HepG2 (cell line): ENCODE results near the gene RUNX3. TPM values are rescaled to one million over a fixed set of nuclear protein-coding genes. Genes with fewer than 3 reads are reported as not detected.

Experiments used
- GTF2F1 ChIP-seq: fragments of 150-350 bp; IDR thresholded peaks from 2 replicates; pipeline ENCODE4 v1.6.1; 2014; ENCODE audit warnings: low read length
- KLF9 ChIP-seq: IDR thresholded peaks from 2 replicates; pipeline ENCODE4 v1.6.1; 2016; ENCODE audit warnings: low read depth
- MTA3 ChIP-seq: sonication (generic); formaldehyde crosslinking; IDR thresholded peaks from 2 replicates; pipeline ENCODE4 v1.4.0; 2020; ENCODE audit warnings: missing genetic modification reagents
- MXI1 ChIP-seq: IDR thresholded peaks from 3 replicates; pipeline ENCODE4 v1.6.1; 2012; ENCODE audit warnings: low read depth, low read length, inconsistent platforms, borderline replicate concordance
- NCOA2 ChIP-seq: sonication (generic); formaldehyde crosslinking; IDR thresholded peaks from 2 replicates; pipeline ENCODE4 v1.8.0; 2022; ENCODE audit warnings: inconsistent platforms
- PHF20 ChIP-seq: sonication (generic); formaldehyde crosslinking; IDR thresholded peaks from 2 replicates; pipeline ENCODE4 v1.5.0; 2020; ENCODE audit warnings: mild to moderate bottlenecking, missing genetic modification reagents
- RBAK ChIP-seq: sonication (generic); formaldehyde crosslinking; IDR thresholded peaks from 2 replicates; pipeline ENCODE4 v1.5.1; 2020; ENCODE audit warnings: mild to moderate bottlenecking, missing genetic modification reagents
- RELA ChIP-seq: sonication (generic); formaldehyde crosslinking; IDR thresholded peaks from 2 replicates; pipeline ENCODE4 v1.4.0; 2020; ENCODE audit warnings: missing genetic modification reagents
- TMF1 ChIP-seq: sonication (generic); formaldehyde crosslinking; IDR thresholded peaks from 2 replicates; pipeline ENCODE4 v1.8.1; 2022; ENCODE audit warnings: low read depth, missing genetic modification reagents
- ZNF234 ChIP-seq: sonication (generic); formaldehyde crosslinking; conservative IDR thresholded peaks from 2 replicates; pipeline ENCODE4 v1.5.1; 2020; ENCODE audit warnings: mild to moderate bottlenecking, missing genetic modification reagents
- ZNF512 ChIP-seq: sonication (generic); formaldehyde crosslinking; IDR thresholded peaks from 2 replicates; pipeline ENCODE4 v1.4.0; 2020; ENCODE audit warnings: mild to moderate bottlenecking, missing genetic modification reagents
- ZNF572 ChIP-seq: sonication (generic); formaldehyde crosslinking; IDR thresholded peaks from 2 replicates; pipeline ENCODE4 v1.5.1; 2020; ENCODE audit warnings: mild to moderate bottlenecking, missing genetic modification reagents
- ZNF878 ChIP-seq: sonication (generic); formaldehyde crosslinking; IDR thresholded peaks from 2 replicates; pipeline ENCODE4 v1.8.1; 2023; ENCODE audit warnings: mild to moderate bottlenecking, missing genetic modification reagents, moderate library complexity
- polyA plus RNA-seq, 8 experiments: library from polyadenylated mRNA; depleted of rRNA in 3 of 8; stranded (reverse) in 7 of 8; unstranded in 1 of 8; fragments of >200 nt; fragmentation: Illumina TruSeq in 4 of 8; extraction: Trizol in 4 of 8; gene quantifications; 2 replicates each; pipeline versions ENCODE4 v1.2.1 to v1.2.3, GENCODE V29; 2011 to 2016; ENCODE audit warnings: low read depth in 4 of 8, missing spikeins in 1 of 8, mixed read lengths in 1 of 8; ENCODE audit not compliant: insufficient read depth in 1 of 8
- total RNA-seq, 5 experiments: library from RNA; depleted of rRNA; stranded (reverse); fragments of >200 nt; fragmentation: Illumina TruSeq; extraction: Trizol; gene quantifications; 2 replicates each; pipeline ENCODE4 v1.2.3, GENCODE V29; 2016; ENCODE audit warnings: low read depth in 1 of 5
- TF ChIP-seq, protein P1 (sequence below): sonication (generic); formaldehyde crosslinking; IDR thresholded peaks from 2 replicates; pipeline ENCODE4 v1.5.0; 2020; ENCODE audit warnings: mild to moderate bottlenecking, missing genetic modification reagents, borderline replicate concordance
- TF ChIP-seq, protein P2 (sequence below): fragments of 450-650 bp; IDR thresholded peaks from 2 replicates; pipeline ENCODE4 v1.6.1; 2016
- TF ChIP-seq, protein P3 (sequence below): IDR thresholded peaks from 2 replicates; pipeline ENCODE4 v1.6.1; 2012; ENCODE audit warnings: inconsistent platforms

The RUNX3 gene
- total and polyA plus RNA-seq, 2 of the 13 experiments (the other 11 are each of a cell fraction or from before 2014, with no cell fraction given) = 0.04 to 0.22 TPM

- TF ChIP-seq, protein P1, sequence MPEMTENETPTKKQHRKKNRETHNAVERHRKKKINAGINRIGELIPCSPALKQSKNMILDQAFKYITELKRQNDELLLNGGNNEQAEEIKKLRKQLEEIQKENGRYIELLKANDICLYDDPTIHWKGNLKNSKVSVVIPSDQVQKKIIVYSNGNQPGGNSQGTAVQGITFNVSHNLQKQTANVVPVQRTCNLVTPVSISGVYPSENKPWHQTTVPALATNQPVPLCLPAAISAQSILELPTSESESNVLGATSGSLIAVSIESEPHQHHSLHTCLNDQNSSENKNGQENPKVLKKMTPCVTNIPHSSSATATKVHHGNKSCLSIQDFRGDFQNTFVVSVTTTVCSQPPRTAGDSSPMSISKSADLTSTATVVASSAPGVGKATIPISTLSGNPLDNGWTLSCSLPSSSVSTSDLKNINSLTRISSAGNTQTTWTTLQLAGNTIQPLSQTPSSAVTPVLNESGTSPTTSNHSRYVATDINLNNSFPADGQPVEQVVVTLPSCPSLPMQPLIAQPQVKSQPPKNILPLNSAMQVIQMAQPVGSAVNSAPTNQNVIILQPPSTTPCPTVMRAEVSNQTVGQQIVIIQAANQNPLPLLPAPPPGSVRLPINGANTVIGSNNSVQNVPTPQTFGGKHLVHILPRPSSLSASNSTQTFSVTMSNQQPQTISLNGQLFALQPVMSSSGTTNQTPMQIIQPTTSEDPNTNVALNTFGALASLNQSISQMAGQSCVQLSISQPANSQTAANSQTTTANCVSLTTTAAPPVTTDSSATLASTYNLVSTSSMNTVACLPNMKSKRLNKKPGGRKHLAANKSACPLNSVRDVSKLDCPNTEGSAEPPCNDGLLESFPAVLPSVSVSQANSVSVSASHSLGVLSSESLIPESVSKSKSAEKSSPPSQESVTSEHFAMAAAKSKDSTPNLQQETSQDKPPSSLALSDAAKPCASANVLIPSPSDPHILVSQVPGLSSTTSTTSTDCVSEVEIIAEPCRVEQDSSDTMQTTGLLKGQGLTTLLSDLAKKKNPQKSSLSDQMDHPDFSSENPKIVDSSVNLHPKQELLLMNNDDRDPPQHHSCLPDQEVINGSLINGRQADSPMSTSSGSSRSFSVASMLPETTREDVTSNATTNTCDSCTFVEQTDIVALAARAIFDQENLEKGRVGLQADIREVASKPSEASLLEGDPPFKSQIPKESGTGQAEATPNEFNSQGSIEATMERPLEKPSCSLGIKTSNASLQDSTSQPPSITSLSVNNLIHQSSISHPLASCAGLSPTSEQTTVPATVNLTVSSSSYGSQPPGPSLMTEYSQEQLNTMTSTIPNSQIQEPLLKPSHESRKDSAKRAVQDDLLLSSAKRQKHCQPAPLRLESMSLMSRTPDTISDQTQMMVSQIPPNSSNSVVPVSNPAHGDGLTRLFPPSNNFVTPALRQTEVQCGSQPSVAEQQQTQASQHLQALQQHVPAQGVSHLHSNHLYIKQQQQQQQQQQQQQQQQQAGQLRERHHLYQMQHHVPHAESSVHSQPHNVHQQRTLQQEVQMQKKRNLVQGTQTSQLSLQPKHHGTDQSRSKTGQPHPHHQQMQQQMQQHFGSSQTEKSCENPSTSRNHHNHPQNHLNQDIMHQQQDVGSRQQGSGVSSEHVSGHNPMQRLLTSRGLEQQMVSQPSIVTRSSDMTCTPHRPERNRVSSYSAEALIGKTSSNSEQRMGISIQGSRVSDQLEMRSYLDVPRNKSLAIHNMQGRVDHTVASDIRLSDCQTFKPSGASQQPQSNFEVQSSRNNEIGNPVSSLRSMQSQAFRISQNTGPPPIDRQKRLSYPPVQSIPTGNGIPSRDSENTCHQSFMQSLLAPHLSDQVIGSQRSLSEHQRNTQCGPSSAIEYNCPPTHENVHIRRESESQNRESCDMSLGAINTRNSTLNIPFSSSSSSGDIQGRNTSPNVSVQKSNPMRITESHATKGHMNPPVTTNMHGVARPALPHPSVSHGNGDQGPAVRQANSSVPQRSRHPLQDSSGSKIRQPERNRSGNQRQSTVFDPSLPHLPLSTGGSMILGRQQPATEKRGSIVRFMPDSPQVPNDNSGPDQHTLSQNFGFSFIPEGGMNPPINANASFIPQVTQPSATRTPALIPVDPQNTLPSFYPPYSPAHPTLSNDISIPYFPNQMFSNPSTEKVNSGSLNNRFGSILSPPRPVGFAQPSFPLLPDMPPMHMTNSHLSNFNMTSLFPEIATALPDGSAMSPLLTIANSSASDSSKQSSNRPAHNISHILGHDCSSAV = no peak
- TF ChIP-seq MXI1 (peak; percentile 28; the same call in 1 of the 3 replicates), RELA (CRISPR knock-in tag) (no peak), ZNF572 (CRISPR knock-in tag) (no peak), ZNF234 (CRISPR knock-in tag) (no peak), ZNF512 (CRISPR knock-in tag) (no peak), GTF2F1 (no peak), ZNF878 (CRISPR knock-in tag) (0 out of 2 replicates have a peak, but pooled peaks have one; percentile 48), TMF1 (no peak), MTA3 (no peak), KLF9 (CRISPR knock-in tag) (no peak), PHF20 (CRISPR knock-in tag) (no peak), RBAK (CRISPR knock-in tag) (no peak), NCOA2 (CRISPR knock-in tag) (no peak)
- TF ChIP-seq, protein P2, sequence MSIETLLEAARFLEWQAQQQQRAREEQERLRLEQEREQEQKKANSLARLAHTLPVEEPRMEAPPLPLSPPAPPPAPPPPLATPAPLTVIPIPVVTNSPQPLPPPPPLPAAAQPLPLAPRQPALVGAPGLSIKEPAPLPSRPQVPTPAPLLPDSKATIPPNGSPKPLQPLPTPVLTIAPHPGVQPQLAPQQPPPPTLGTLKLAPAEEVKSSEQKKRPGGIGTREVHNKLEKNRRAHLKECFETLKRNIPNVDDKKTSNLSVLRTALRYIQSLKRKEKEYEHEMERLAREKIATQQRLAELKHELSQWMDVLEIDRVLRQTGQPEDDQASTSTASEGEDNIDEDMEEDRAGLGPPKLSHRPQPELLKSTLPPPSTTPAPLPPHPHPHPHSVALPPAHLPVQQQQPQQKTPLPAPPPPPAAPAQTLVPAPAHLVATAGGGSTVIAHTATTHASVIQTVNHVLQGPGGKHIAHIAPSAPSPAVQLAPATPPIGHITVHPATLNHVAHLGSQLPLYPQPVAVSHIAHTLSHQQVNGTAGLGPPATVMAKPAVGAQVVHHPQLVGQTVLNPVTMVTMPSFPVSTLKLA = no peak
- TF ChIP-seq, protein P3, sequence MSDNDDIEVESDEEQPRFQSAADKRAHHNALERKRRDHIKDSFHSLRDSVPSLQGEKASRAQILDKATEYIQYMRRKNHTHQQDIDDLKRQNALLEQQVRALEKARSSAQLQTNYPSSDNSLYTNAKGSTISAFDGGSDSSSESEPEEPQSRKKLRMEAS = no peak; the same call in 1 of the 2 replicates
These were observed 15.6 kb downstream of the RUNX3 start (continued) for GRCh38 chr1:24914226-24915069.
